HG03432 (cell line): ENCODE measurements around the gene FASN.
"Not testable (repeated sequence)": the region's sequence is repeated elsewhere in the genome, so short reads cannot be mapped to it uniquely, and the experiment has no call there.

Experiments used
- ATAC-seq: cut with Tn5 transposase; IDR thresholded peaks from one replicate; pipeline ENCODE4 v1.9.1; 2021; ENCODE audit warnings: mild to moderate bottlenecking, moderate library complexity; ENCODE audit not compliant: unreplicated experiment

Gene FASN

GRCh38 chr17:82047914-82048570, 50.0 kb downstream of the FASN start:
- ATAC-seq = no peak

DNA sequence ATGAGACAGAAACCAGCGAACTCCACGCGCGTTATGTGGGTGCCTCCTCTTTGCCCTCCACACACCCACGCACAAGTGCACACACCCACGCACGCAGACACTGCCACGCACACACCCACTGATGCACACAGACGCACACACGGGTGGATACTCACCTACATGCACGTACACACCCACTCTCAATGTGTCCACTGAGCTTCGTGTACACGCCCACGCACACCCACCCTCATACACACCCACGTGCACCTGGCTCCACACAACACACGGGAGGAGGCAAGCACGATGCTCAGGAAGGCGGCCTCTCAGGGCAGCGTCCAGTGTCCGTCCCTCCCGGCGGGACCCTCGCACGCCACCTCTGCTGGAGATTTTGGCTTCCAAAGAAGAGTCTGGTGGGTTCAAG, 50.7 kb downstream of the FASN start:
- ATAC-seq = no peak

DNA sequence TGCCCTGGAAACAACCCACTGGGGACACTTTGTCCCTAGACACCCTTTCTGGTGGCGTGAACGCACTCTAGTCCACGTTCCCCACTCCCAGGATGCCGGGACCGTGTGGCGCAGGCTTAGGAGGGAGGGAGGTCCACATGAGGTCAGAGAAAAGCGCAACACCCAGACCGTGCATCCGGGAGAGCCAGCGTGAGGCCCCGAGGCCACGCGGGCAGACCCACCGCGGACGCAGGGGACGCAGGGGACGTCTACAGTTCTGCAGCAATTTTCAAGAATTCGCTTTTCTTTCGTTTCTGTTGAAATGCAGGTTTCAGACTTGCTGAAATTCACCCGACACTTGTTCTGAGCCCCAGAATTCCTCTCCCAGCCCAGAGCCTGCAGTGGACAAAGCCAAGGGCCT, 51.1 kb downstream of the FASN start:
- no peak for ATAC-seq

DNA sequence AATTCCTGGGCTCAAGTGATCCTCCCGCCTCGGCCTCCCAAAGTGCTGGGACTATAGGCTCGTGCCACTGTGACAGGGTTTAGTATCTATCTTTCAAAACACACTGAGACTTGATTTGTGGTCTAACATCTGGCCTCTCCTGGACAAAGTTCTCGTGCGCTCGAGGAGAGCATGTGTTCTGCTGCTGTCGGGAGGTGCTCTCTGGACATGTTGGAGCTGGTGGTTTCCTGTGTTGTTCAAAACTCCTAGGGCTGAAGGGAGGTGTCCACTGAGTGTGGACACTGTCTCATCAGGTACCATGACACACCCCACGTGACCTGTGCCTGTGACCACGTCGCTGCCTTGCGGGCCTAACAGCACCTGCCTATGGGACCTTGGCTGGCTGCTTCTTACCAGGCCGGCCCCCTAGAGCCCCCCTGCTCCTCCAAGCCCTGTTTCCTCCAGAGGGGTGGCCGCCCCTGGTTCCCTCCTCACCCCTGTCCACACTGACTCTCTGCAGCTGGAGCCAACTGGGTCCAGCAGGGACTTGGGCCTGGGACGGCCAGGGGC, 52.0 kb downstream of the FASN start:
- no peak for ATAC-seq

GRCh38 chr17:82043507-82043906, 54.5 kb downstream of the FASN start:
- ATAC-seq = no peak

DNA sequence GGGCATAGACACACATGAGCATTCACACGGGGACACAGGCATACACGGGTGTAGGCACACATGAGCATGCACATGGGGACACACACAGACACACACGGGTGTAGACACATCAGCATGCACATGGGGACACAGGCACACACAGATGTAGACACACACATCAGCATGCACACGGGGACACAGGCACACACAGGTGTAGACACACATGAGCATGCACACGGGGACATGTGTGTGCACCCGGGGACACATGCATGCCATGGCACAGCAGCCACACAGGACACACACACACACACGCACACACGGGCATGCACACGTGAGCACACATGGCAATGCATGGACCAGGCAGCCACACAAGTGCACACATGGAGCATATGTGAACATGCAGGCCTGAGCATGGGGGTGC, 55.4 kb downstream of the FASN start:
- ATAC-seq = no peak

- no peak for ATAC-seq
Measured at GRCh38 chr17:82041144-82041814, 56.8 kb downstream of the FASN start.

GRCh38 chr17:82039695-82040299, 58.2 kb downstream of the FASN start:
- ATAC-seq = no peak

GRCh38 chr17:82038796-82039409, 59.1 kb downstream of the FASN start:
- ATAC-seq = not testable (repeated sequence)

DNA sequence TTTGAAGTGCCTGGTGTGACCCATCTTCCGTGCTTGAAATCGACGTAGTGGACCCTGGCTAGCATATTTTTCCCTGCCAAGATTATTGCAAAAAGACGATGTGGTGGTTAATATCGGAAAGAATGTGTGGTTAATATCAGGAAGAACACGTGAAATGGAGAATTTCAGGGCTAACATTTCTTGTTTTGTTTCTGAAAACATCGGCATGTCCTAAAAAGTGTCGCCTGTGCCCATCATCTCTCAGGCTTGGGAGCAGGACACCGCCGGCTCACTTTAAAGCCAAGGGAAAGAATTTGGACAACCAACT, 60.2 kb downstream of the FASN start:
- no peak for ATAC-seq

GRCh38 chr17:82037092-82037888, 60.7 kb downstream of the FASN start, which contains the start of gene DCXR:
Gene DCXR (minus strand): TSS chr17:82037697. CDS start chr17:82037682, 15 bp downstream.
- ATAC-seq = peak; percentile 86

DNA sequence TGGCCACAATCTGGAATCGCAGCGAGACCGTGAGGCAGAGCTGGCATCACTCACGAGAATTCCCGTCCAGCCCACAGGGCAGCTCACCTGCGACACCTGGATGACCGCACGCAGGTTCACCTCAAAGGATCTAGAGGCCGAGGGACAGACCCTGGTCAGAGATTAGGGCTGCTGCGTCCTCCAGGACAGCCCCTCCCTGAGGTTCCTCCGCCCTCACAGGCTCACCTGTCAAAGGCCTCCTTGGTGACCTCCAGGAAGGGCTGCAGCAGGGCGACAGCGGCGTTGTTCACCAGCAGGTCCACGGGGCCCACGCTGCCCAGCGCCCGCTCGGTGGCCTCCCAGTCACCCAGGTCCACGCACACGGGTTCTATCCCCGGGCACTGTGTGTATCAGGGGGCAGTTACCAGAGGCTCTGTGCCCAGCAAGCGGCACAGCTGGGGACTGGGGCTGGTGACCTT, 61.4 kb downstream of the FASN start:
- ATAC-seq = no peak

DNA sequence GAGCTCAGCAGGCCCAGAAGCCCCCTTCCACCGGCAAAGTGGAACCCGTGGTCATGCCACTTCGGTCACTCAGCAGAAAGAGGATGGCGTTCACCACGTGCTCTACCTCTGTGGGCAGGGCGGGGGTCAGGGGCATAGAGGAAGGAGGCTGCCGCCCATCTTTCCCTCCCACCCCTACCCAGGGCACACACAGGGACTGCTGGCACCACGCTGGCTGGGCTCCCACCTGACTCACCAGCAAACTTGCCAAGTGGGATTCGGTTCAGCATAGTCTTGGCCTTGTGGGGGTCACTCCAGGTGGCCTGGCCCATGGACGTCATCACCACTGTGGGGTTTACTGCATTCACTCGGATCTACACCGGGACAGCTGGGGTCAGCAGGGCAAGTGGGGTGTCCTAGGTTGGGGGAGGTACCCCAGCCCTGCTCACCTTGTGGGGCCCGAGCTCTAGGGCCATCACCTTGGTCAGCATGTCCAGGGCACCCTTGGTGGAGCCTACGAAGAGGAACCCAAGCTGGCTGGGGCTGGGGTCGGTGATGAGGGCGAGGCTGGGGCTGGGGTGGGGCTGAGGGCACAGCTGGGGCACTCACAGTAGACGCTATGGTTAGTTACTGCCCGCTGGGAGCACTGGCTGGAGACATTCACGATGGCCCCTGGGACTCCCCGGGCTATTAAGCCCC, 61.9 kb downstream of the FASN start:
- ATAC-seq = no peak

DNA sequence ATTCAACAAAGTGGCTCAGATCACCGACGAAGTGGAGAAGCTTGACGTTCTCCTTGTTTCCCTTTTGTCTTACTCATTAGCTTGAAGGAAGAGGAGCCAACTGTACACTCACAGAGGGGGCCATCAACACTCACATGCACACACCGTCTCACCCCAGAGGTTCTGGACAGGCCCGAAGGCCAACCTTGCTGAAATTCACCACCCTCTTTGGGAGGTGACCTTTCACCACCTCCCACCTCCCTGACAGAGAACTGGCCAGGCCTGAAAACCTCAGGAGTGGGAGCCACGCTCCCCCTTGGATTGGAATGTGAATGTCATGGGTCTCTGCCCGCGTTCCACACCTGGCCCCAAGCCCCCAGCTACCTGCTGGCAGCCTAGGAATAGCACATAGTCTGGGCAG, 62.5 kb downstream of the FASN start:
- no peak for ATAC-seq

DNA sequence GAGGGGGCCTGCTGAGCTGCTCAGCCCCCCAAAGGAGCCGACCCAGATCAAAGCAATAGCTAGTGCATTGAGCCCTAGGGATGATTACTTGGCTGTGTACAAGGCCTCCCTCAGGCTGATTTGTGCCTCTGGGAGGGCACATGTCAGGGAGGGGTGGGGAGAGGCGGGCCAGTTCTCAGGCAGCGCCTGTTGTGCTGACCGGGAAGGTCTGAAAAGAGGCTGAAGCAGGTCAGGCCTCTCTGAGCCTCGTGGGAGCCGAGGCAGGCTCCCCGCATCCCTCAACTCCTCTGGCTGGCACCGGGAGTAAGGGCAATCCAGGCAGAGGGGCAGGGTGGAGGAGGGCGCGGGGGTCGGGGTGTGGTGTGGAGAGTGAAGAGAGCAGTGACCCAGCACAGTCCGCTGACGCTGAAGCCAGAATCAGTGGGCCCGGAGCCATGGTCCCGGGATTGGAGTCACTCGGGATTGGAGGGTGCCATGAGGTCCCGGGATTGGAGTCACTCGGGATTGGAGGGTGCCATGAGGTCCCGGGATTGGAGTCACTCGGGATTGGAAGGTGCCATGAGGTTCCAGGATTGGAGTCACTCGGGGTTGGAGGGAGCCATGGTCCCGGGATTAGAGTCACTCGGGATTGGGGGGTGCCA, 63.5 kb downstream of the FASN start:
- ATAC-seq = no peak

- ATAC-seq = no peak
Measured at GRCh38 chr17:82033359-82034085, 64.5 kb downstream of the FASN start.

DNA sequence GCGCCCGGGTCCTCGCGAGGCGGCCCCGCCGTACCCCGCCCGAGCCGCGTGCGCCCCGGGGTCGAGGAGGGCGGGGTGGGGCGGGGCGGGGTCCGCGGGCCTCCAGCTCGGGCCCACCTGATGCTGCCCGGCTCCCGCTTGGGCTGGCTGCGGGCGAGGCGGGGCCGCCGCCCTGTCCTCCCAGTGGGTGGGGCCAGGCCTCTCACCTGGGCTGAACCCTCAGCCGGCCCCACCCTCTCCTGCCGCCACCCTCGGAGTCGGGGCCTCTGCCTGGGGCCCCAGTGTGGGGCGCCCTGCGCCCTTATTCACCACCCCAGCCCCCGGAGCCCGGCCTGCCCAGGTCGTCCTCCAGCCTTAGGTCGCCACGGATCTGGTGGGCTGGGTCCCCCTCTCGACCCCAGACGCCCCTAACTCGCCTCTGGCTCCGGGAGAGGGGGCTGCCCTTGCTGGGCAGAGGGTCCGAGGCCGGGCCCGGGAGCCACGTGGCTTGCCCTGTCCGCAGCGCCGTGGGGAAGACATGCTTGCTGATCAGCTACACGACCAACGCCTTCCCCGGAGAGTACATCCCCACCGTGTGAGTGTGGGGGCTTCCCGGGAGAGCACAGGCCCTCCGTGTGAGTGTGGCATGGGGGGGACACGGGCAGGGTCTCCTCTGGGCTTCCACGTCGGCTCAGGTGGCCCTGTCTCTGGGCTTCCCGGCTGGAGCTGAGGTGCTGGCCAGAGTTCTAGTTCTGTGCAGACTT, 66.0 kb downstream of the FASN start:
- ATAC-seq = no peak

GRCh38 chr17:82031303-82031884, 66.6 kb downstream of the FASN start, which contains the start of gene RAC3:
Gene RAC3 (plus strand): TSS chr17:82031678. CDS start chr17:82031762, 84 bp downstream.
- ATAC-seq = no peak
